ENCODE results near the gene TCTA. TPM values are rescaled to one million over a fixed set of nuclear protein-coding genes. Genes with fewer than 3 reads are reported as not detected.

TCTA gene
- 10 to 100 TPM; 22.0 to 23.4 TPM for total RNA-seq

GRCh38 chr3:49411968-49412631 is at the start of gene TCTA, which contains the start of gene RHOA:
Gene TCTA (plus strand): TSS chr3:49412423. CDS start chr3:49412427, 4 bp downstream.
Gene RHOA (minus strand): TSS chr3:49411976. CDS start chr3:49375589, 36,387 bp downstream.
- peak; percentile 84 for ATAC-seq (replicated peaks in 1 of 2)
- peak; percentile 98 to 99 for DNase-seq
- Mint-ChIP-seq H3K9me3 (no peaks in the 10 kb centered on the region), H3K4me1 (ENCODE audit: low read depth) (peaks cover 79% of the 10 kb centered on the region), H3K4me3 (peak within 1 kb of the TSS; percentile 90 to 98), H3K36me3 (ENCODE audit: insufficient read depth in 2 of 2) (peaks cover 7 to 15% of the 10 kb centered on the region in 2 donors), H3K27ac (peak within 1 kb of the TSS; percentile 98), H3K27me3 (ENCODE audit: low read depth) (no peaks in the 10 kb centered on the region)

- H3K4me1 Mint-ChIP-seq (ENCODE audit: low read depth) = peaks cover 29% of the 10 kb centered on the region
- peaks cover 12 to 27% of the 10 kb centered on the region in 2 donors for H3K36me3 Mint-ChIP-seq (ENCODE audit: insufficient read depth in 2 of 2)
- H3K9me3 Mint-ChIP-seq = no peaks in the 10 kb centered on the region
- H3K27me3 Mint-ChIP-seq (ENCODE audit: low read depth) = no peaks in the 10 kb centered on the region
- ATAC-seq (replicated peaks in 1 of 2) (no peak), DNase-seq (no peak)
- H3K4me3 Mint-ChIP-seq = no peak overlapping the region
- H3K27ac Mint-ChIP-seq = peak overlapping the region; percentile 76
Observed at GRCh38 chr3:49362561-49362960, 49.7 kb upstream of the TCTA start.

GRCh38 chr3:49370585-49371290 is 41.5 kb upstream of the TCTA start:
- H3K27me3 Mint-ChIP-seq (ENCODE audit: low read depth) = no peaks in the 10 kb centered on the region
- DNase-seq = no peak
- H3K27ac Mint-ChIP-seq = peak overlapping the region; percentile 58
- H3K4me3 Mint-ChIP-seq = no peak overlapping the region
- H3K36me3 Mint-ChIP-seq (ENCODE audit: insufficient read depth in 2 of 2) = peaks cover 15 to 41% of the 10 kb centered on the region in 2 donors
- H3K4me1 Mint-ChIP-seq (ENCODE audit: low read depth) = peaks cover 19% of the 10 kb centered on the region
- no peak for ATAC-seq (replicated peaks in 1 of 2)
- no peaks in the 10 kb centered on the region for H3K9me3 Mint-ChIP-seq

- ATAC-seq (replicated peaks in 1 of 2) (no peak), DNase-seq (no peak)
- Mint-ChIP-seq H3K9me3 (no peaks in the 10 kb centered on the region), H3K27me3 (ENCODE audit: low read depth) (no peaks in the 10 kb centered on the region), H3K4me1 (ENCODE audit: low read depth) (peaks cover 25% of the 10 kb centered on the region), H3K27ac (peak overlapping the region; percentile 75), H3K36me3 (ENCODE audit: insufficient read depth in 2 of 2) (peaks cover 8 to 36% of the 10 kb centered on the region in 2 donors), H3K4me3 (no peak overlapping the region)
Observed at GRCh38 chr3:49371946-49372345, 40.3 kb upstream of the TCTA start.

- Mint-ChIP-seq H3K4me3 (peak overlapping the region; percentile 33 to 56), H3K36me3 (ENCODE audit: insufficient read depth in 2 of 2) (peaks cover 10 to 22% of the 10 kb centered on the region in 2 donors), H3K9me3 (peaks cover 0 to 2% of the 10 kb centered on the region in 2 donors), H3K27me3 (ENCODE audit: low read depth) (no peaks in the 10 kb centered on the region), H3K4me1 (ENCODE audit: low read depth) (peaks cover 44% of the 10 kb centered on the region), H3K27ac (peak overlapping the region; percentile 50)
- DNase-seq = peak; percentile 70 to 81
- peak; percentile 98 to 99 for ATAC-seq (replicated peaks in 1 of 2)
Observed at GRCh38 chr3:49377483-49377882, 34.7 kb upstream of the TCTA start.

GRCh38 chr3:49378249-49378895 is 33.9 kb upstream of the TCTA start:
- DNase-seq = peak in 1 of 2 donors; percentile 12
- H3K27ac Mint-ChIP-seq = peak overlapping the region; percentile 98
- H3K9me3 Mint-ChIP-seq = peaks cover 0 to 2% of the 10 kb centered on the region in 2 donors
- H3K4me1 Mint-ChIP-seq (ENCODE audit: low read depth) = peaks cover 40% of the 10 kb centered on the region
- H3K36me3 Mint-ChIP-seq (ENCODE audit: insufficient read depth in 2 of 2) = peaks cover 5 to 15% of the 10 kb centered on the region in 2 donors
- no peak for ATAC-seq (replicated peaks in 1 of 2)
- H3K4me3 Mint-ChIP-seq = peak overlapping the region; percentile 59 to 73
- H3K27me3 Mint-ChIP-seq (ENCODE audit: low read depth) = no peaks in the 10 kb centered on the region

- Mint-ChIP-seq H3K36me3 (ENCODE audit: insufficient read depth in 2 of 2) (peaks cover 2 to 5% of the 10 kb centered on the region in 2 donors), H3K9me3 (peaks cover 0 to 1% of the 10 kb centered on the region in 2 donors), H3K4me3 (no peak overlapping the region), H3K27me3 (ENCODE audit: low read depth) (no peaks in the 10 kb centered on the region), H3K27ac (peak overlapping the region; percentile 5), H3K4me1 (ENCODE audit: low read depth) (peaks cover 51% of the 10 kb centered on the region)
- ATAC-seq (replicated peaks in 1 of 2) = no peak
- no peak for DNase-seq
Observed at GRCh38 chr3:49383387-49383786, 28.8 kb upstream of the TCTA start.

- Mint-ChIP-seq H3K9me3 (no peaks in the 10 kb centered on the region), H3K4me1 (ENCODE audit: low read depth) (peaks cover 47% of the 10 kb centered on the region), H3K36me3 (ENCODE audit: insufficient read depth in 2 of 2) (peaks cover 0 to 3% of the 10 kb centered on the region in 2 donors), H3K27me3 (ENCODE audit: low read depth) (no peaks in the 10 kb centered on the region), H3K27ac (peak overlapping the region; percentile 92), H3K4me3 (no peak overlapping the region)
- ATAC-seq (replicated peaks in 1 of 2) = no peak
- DNase-seq = no peak
Observed at GRCh38 chr3:49385617-49386016, 26.6 kb upstream of the TCTA start.

- ATAC-seq (replicated peaks in 1 of 2) = no peak
- Mint-ChIP-seq H3K27me3 (ENCODE audit: low read depth) (no peaks in the 10 kb centered on the region), H3K36me3 (ENCODE audit: insufficient read depth in 2 of 2) (peaks cover 0 to 3% of the 10 kb centered on the region in 2 donors), H3K9me3 (no peaks in the 10 kb centered on the region), H3K4me1 (ENCODE audit: low read depth) (peaks cover 47% of the 10 kb centered on the region), H3K27ac (peak overlapping the region; percentile 92), H3K4me3 (peak overlapping the region in 1 of 2 donors; percentile 50)
- no peak for DNase-seq
Observed at GRCh38 chr3:49386056-49386756, 26.0 kb upstream of the TCTA start.

- H3K27me3 Mint-ChIP-seq (ENCODE audit: low read depth) = no peaks in the 10 kb centered on the region
- no peak overlapping the region for H3K27ac Mint-ChIP-seq
- H3K36me3 Mint-ChIP-seq (ENCODE audit: insufficient read depth in 2 of 2) = peaks cover 0 to 3% of the 10 kb centered on the region in 2 donors
- ATAC-seq (replicated peaks in 1 of 2) = peak; percentile 41 to 70
- peaks cover 47% of the 10 kb centered on the region for H3K4me1 Mint-ChIP-seq (ENCODE audit: low read depth)
- no peaks in the 10 kb centered on the region for H3K9me3 Mint-ChIP-seq
- H3K4me3 Mint-ChIP-seq = no peak overlapping the region
- no peak for DNase-seq
Observed at GRCh38 chr3:49387721-49388120, 24.5 kb upstream of the TCTA start.

- DNase-seq = no peak
- peak overlapping the region; percentile 56 for H3K27ac Mint-ChIP-seq
- H3K36me3 Mint-ChIP-seq (ENCODE audit: insufficient read depth in 2 of 2) = peaks cover 0 to 3% of the 10 kb centered on the region in 2 donors
- H3K4me1 Mint-ChIP-seq (ENCODE audit: low read depth) = peaks cover 44% of the 10 kb centered on the region
- H3K9me3 Mint-ChIP-seq = no peaks in the 10 kb centered on the region
- no peak overlapping the region for H3K4me3 Mint-ChIP-seq
- no peaks in the 10 kb centered on the region for H3K27me3 Mint-ChIP-seq (ENCODE audit: low read depth)
- no peak for ATAC-seq (replicated peaks in 1 of 2)
Observed at GRCh38 chr3:49388289-49388820, 23.9 kb upstream of the TCTA start.

- DNase-seq (no peak), ATAC-seq (replicated peaks in 1 of 2) (no peak)
- Mint-ChIP-seq H3K9me3 (no peaks in the 10 kb centered on the region), H3K4me3 (no peak overlapping the region), H3K27ac (peak overlapping the region; percentile 56), H3K27me3 (ENCODE audit: low read depth) (no peaks in the 10 kb centered on the region), H3K4me1 (ENCODE audit: low read depth) (peaks cover 44% of the 10 kb centered on the region), H3K36me3 (ENCODE audit: insufficient read depth in 2 of 2) (peaks cover 0 to 3% of the 10 kb centered on the region in 2 donors)
Observed at GRCh38 chr3:49389297-49389696, 22.9 kb upstream of the TCTA start.
